Endothelial cell of umbilical vein (primary cell): ENCODE results near the gene DPP10. TPM values are rescaled to one million over a fixed set of nuclear protein-coding genes. Genes with fewer than 3 reads are reported as not detected.

Source experiments
- BruUV-seq: library from RNA; stranded (reverse); fragments of 400-500 nt; replicated peaks from 2 replicates; lab custom pipeline; 2021; lab: Mats Ljungman, UMichigan
- CTCF ChIA-PET: fragments of 300-600, 350-600 bp; sonication (Branson Sonifier 250); formaldehyde crosslinking; loops from one replicate; lab custom pipeline; 2021; ENCODE audit warnings: antibody characterized with exemption, inconsistent platforms; lab: Charles Lee
- POLR2A ChIA-PET: fragments of 300-600, 350-600 bp; sonication (Branson Sonifier 250); formaldehyde crosslinking; loops from one replicate; lab custom pipeline; 2021; ENCODE audit warnings: antibody characterized with exemption, inconsistent platforms; lab: Charles Lee
- DNase-seq: peaks from one replicate; pipeline ENCODE4 v3.0.0-alpha.2; 2011; ENCODE audit warnings: low read depth, low spot score
- FAIRE-seq: peaks from 2 replicates; lab custom pipeline; 2011; peaks lifted over from hg19 to GRCh38; lab: Jason Lieb, UNC
- H2AFZ ChIP-seq: 2 replicates; pipeline ENCODE4 v1.6.0; 2012; ENCODE audit warnings: low read depth, low read length, control low read depth, inconsistent platforms
- H3K27ac ChIP-seq: 2 replicates; pipeline ENCODE4 v1.5.1; 2011; ENCODE audit warnings: low read depth, mild to moderate bottlenecking, control low read depth, low read length, moderate library complexity; ENCODE audit not compliant: insufficient read depth
- H3K27me3 ChIP-seq, 2 experiments: 2 replicates each; pipeline versions ENCODE4 v1.6.0 to v1.6.1; 2011; ENCODE audit warnings: low read length in 2 of 2, mixed read lengths in 1 of 2; ENCODE audit not compliant: control insufficient read depth in 2 of 2, insufficient read depth in 2 of 2
- H3K36me3 ChIP-seq, 2 experiments: 2 replicates in 1 of 2; 3 replicates in 1 of 2; pipeline ENCODE4 v1.5.1; 2011; ENCODE audit warnings: low read length in 2 of 2, mild to moderate bottlenecking in 1 of 2, moderate library complexity in 1 of 2; ENCODE audit not compliant: control insufficient read depth in 2 of 2, insufficient read depth in 2 of 2; ENCODE audit errors: extremely low read depth in 1 of 2
- H3K4me1 ChIP-seq: 3 replicates; pipeline ENCODE4 v1.5.1; 2011; ENCODE audit warnings: mild to moderate bottlenecking, low read length; ENCODE audit not compliant: control insufficient read depth, insufficient read depth; ENCODE audit errors: extremely low read depth
- H3K4me2 ChIP-seq: 2 replicates; pipeline ENCODE4 v1.6.1; 2011; ENCODE audit warnings: low read length, control low read depth, mixed read lengths; ENCODE audit not compliant: insufficient read depth
- H3K4me3 ChIP-seq, 3 experiments: fragments of 200-600 bp in 1 of 3; sonication (generic), shearing (Covaris generic) in 1 of 3; replicated peaks in 1 of 3; 2 replicates each; pipeline ENCODE4 v1.5.1; 2011 to 2016; ENCODE audit warnings: control low read depth in 3 of 3, low read length in 3 of 3, mild to moderate bottlenecking in 2 of 3, inconsistent platforms in 1 of 3, low read depth in 1 of 3, moderate library complexity in 1 of 3; ENCODE audit not compliant: insufficient read depth in 1 of 3
- H3K79me2 ChIP-seq: 2 replicates; pipeline ENCODE4 v1.6.0; 2012; ENCODE audit warnings: low read length, inconsistent platforms; ENCODE audit not compliant: control insufficient read depth, insufficient read depth
- H3K9ac ChIP-seq: replicated peaks from 2 replicates; pipeline ENCODE3; 2011; ENCODE audit warnings: low read length, control low read depth; ENCODE audit not compliant: insufficient read depth; ENCODE audit errors: extremely low read depth
- H3K9me1 ChIP-seq: replicated peaks from 3 replicates; pipeline ENCODE4 v1.6.0; 2011; ENCODE audit warnings: mild to moderate bottlenecking, low read length; ENCODE audit not compliant: control insufficient read depth, insufficient read depth; ENCODE audit errors: extremely low read depth
- H3K9me3 ChIP-seq: replicated peaks from 2 replicates; pipeline ENCODE4 v1.5.1; 2012; ENCODE audit warnings: low read length, inconsistent platforms; ENCODE audit not compliant: control insufficient read depth, insufficient read depth
- H4K20me1 ChIP-seq: replicated peaks from 2 replicates; pipeline ENCODE3; 2011; ENCODE audit warnings: mild to moderate bottlenecking, low read length; ENCODE audit not compliant: control insufficient read depth, insufficient read depth; ENCODE audit errors: extremely low read depth
- CTCF ChIP-seq, 2 donors: IDR thresholded peaks; 1 replicate in 1 of 2; 2 replicates in 1 of 2; pipeline ENCODE4 v1.5.1; 2011; ENCODE audit warnings: low read length in 2 of 2, mild to moderate bottlenecking in 2 of 2, moderate library complexity in 2 of 2, control low read depth in 1 of 2, inconsistent platforms in 1 of 2, low read depth in 1 of 2; ENCODE audit not compliant: insufficient read depth in 1 of 2; ENCODE audit errors: extremely low read depth in 1 of 2
- EZH2 ChIP-seq: IDR thresholded peaks from 2 replicates; pipeline ENCODE4 v1.6.1; 2012; ENCODE audit warnings: borderline replicate concordance, low read depth, mild to moderate bottlenecking, moderate library complexity, low read length, inconsistent platforms; ENCODE audit not compliant: severe bottlenecking
- FOS ChIP-seq: IDR thresholded peaks from 2 replicates; pipeline ENCODE4 v1.6.1; 2011; ENCODE audit warnings: mild to moderate bottlenecking, low read length, moderate library complexity, borderline replicate concordance; ENCODE audit not compliant: insufficient read depth
- GATA2 ChIP-seq: IDR thresholded peaks from 2 replicates; pipeline ENCODE4 v1.7.0; 2011; ENCODE audit warnings: low read depth, mild to moderate bottlenecking, moderate library complexity, mixed read lengths, low read length; ENCODE audit not compliant: insufficient read length, insufficient read depth
- JUN ChIP-seq: IDR thresholded peaks from 2 replicates; pipeline ENCODE4 v1.6.1; 2011; ENCODE audit warnings: borderline replicate concordance, low read depth; ENCODE audit not compliant: insufficient read length, insufficient read depth
- MAX ChIP-seq: IDR thresholded peaks from 2 replicates; pipeline ENCODE4 v1.6.1; 2011; ENCODE audit not compliant: insufficient read depth, insufficient read length
- MYC ChIP-seq: IDR thresholded peaks from one replicate; pipeline ENCODE4 v1.6.1; 2011; ENCODE audit warnings: mild to moderate bottlenecking, low read depth, low read length
- POLR2A ChIP-seq: IDR thresholded peaks from 2 replicates; pipeline ENCODE4 v1.6.1; 2012; ENCODE audit warnings: low read depth, mild to moderate bottlenecking, control low read depth, low read length
- POLR2AphosphoS5 ChIP-seq: IDR thresholded peaks from 2 replicates; pipeline ENCODE4 v1.6.1; 2012; ENCODE audit warnings: low read depth, mild to moderate bottlenecking, control low read depth, low read length, moderate library complexity; ENCODE audit not compliant: insufficient read depth
- dilution Hi-C: fragments of 300-500 bp; cut with MboI; formaldehyde crosslinking; loops from one replicate; pipeline ENCODE4 v1.15.0; 2019; ENCODE audit warnings: low sequenced_read_pairs; ENCODE audit not compliant: extremely low pct_ligation_motif_present
- intact Hi-C: fragments of 100-400 bp; cut with micrococcal nuclease; formaldehyde crosslinking; loops from one replicate; pipeline ENCODE4 v1.10.0; 2022
- polyA plus RNA-seq, 4 experiments: library from polyadenylated mRNA; depleted of rRNA in 3 of 4; stranded (reverse) in 3 of 4; unstranded in 1 of 4; fragments of >200 nt; gene quantifications; 2 replicates each; pipeline versions ENCODE4 v1.2.1 to v1.2.3, GENCODE V29; 2011 to 2012; ENCODE audit warnings: missing spikeins in 1 of 4
- total RNA-seq: library from RNA; stranded (reverse); gene quantifications from 2 replicates; pipeline ENCODE4 v1.2.3, GENCODE V29; 2021

Gene DPP10
- total and polyA plus RNA-seq, 2 donors (not counting 3 experiments of a cell fraction or from before 2014, with no cell fraction given): not detected

- BruUV-seq: no TSS peak
- Histone ChIP-seq H4K20me1 (no peaks in the 10 kb centered on the region), H3K4me2 (no peak overlapping the region), H3K4me1 (no peaks in the 10 kb centered on the region), H3K79me2 (no peaks in the 10 kb centered on the region), H2AFZ (no peak overlapping the region), H3K27me3 (no peaks in the 10 kb centered on the region), H3K36me3 (no peaks in the 10 kb centered on the region), H3K9me3 (peaks cover 5% of the 10 kb centered on the region), H3K27ac (no peak overlapping the region), H3K9ac (no peak overlapping the region), H3K4me3 (no peak overlapping the region), H3K9me1 (no peaks in the 10 kb centered on the region)
- ChIA-PET POLR2A (no interaction called here), CTCF (interaction anchor here (0.8 kb wide), 1 partner anchor 45 kb away, joined by 3 read pairs; no protein-coding TSS in a partner anchor)
- intact Hi-C loops: no loop called here
- DNase-seq: no peak
- dilution Hi-C loops: no loop called here
- no peak for TF ChIP-seq EZH2
- no peak for TF ChIP-seq MAX
- no peak for TF ChIP-seq MYC
- TF ChIP-seq POLR2A: no peak
- no peak for TF ChIP-seq FOS
- TF ChIP-seq GATA2: no peak
- no peak for TF ChIP-seq POLR2AphosphoS5
- TF ChIP-seq CTCF (IDR thresholded peaks at IDR 0.05; ENCODE audit: extremely low read depth in 1 of 2, insufficient read depth in 1 of 2, low read depth in 1 of 2, low read length in 2 of 2): no peak
- no peak for TF ChIP-seq JUN
- FAIRE-seq: no peak
Observed at GRCh38 chr2:114925296-114926255, 483.1 kb downstream of the DPP10 start.
